HL-60 (cell line): ENCODE measurements around the gene TMSB15B.
"Not testable (repeated sequence)": the region's sequence is repeated elsewhere in the genome, so short reads cannot be mapped to it uniquely, and the experiment has no call there.

Source experiments
- DNase-seq, 2 experiments: peaks; one replicate each; pipeline ENCODE4 v3.0.0-alpha.2; 2010 to 2020; ENCODE audit warnings: low read depth in 1 of 2, low spot score in 1 of 2
- H3K27ac ChIP-seq: fragments of 250-450 bp; sonication (Bioruptor Pico); replicated peaks from 2 replicates; pipeline ENCODE4 v1.5.1; 2020; ENCODE audit warnings: mild to moderate bottlenecking, moderate library complexity
- H3K27me3 ChIP-seq: fragments of 250-450 bp; sonication (Bioruptor Pico); 2 replicates; pipeline ENCODE4 v1.5.1; 2021; ENCODE audit warnings: mild to moderate bottlenecking, moderate library complexity; ENCODE audit not compliant: insufficient read depth, poor library complexity, severe bottlenecking
- H3K4me3 ChIP-seq: replicated peaks from 2 replicates; pipeline ENCODE4 v1.5.1; 2011; ENCODE audit warnings: mild to moderate bottlenecking, control low read depth, low read length; ENCODE audit not compliant: insufficient read depth
- GABPA ChIP-seq: IDR thresholded peaks from 2 replicates; pipeline ENCODE4 v1.6.1; 2012; ENCODE audit warnings: low read depth
- POLR2AphosphoS5 ChIP-seq: IDR thresholded peaks from 2 replicates; pipeline ENCODE4 v1.6.1; 2012; ENCODE audit warnings: low read depth
- SPI1 ChIP-seq: IDR thresholded peaks from 2 replicates; pipeline ENCODE4 v1.6.1; 2012; ENCODE audit warnings: low read depth, mild to moderate bottlenecking, borderline replicate concordance
- TF ChIP-seq, protein P1 (sequence below): IDR thresholded peaks from 2 replicates; pipeline ENCODE4 v1.6.1; 2012; ENCODE audit warnings: low read depth; ENCODE audit not compliant: insufficient replicate concordance
- TF ChIP-seq, protein P2 (sequence below): IDR thresholded peaks from one replicate; pipeline ENCODE4 v1.5.1; 2011; ENCODE audit warnings: low read length, control low read depth, inconsistent platforms; ENCODE audit not compliant: insufficient read depth

TMSB15B gene

DNA sequence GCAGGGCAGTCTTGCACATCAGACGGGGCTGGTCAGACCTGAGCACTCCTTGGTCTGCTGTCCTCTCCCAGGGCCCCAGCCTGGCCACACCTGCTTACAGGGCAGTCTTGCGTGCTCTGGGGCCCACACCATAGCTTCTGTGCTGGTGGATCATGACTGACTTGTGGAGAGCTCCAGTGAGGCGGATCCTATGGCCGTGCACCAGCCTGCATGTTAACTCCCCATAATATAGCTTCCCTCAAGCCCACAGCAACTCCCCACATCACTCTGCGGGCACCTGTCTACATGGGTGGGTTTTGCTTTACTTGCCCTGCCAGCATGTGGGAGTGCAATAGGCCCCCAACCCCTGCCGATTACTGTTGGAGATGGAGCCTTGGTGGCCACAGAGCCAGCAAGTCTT is 8.2 kb upstream of the TMSB15B start:
- Histone ChIP-seq H3K4me3 (no peak overlapping the region), H3K27me3 (no peaks in the 10 kb centered on the region), H3K27ac (no peak overlapping the region)
- no peak for DNase-seq
- TF ChIP-seq, protein P1, sequence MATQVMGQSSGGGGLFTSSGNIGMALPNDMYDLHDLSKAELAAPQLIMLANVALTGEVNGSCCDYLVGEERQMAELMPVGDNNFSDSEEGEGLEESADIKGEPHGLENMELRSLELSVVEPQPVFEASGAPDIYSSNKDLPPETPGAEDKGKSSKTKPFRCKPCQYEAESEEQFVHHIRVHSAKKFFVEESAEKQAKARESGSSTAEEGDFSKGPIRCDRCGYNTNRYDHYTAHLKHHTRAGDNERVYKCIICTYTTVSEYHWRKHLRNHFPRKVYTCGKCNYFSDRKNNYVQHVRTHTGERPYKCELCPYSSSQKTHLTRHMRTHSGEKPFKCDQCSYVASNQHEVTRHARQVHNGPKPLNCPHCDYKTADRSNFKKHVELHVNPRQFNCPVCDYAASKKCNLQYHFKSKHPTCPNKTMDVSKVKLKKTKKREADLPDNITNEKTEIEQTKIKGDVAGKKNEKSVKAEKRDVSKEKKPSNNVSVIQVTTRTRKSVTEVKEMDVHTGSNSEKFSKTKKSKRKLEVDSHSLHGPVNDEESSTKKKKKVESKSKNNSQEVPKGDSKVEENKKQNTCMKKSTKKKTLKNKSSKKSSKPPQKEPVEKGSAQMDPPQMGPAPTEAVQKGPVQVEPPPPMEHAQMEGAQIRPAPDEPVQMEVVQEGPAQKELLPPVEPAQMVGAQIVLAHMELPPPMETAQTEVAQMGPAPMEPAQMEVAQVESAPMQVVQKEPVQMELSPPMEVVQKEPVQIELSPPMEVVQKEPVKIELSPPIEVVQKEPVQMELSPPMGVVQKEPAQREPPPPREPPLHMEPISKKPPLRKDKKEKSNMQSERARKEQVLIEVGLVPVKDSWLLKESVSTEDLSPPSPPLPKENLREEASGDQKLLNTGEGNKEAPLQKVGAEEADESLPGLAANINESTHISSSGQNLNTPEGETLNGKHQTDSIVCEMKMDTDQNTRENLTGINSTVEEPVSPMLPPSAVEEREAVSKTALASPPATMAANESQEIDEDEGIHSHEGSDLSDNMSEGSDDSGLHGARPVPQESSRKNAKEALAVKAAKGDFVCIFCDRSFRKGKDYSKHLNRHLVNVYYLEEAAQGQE = no peak
- TF ChIP-seq GABPA = no peak
- TF ChIP-seq SPI1 = no peak
- no peak for TF ChIP-seq POLR2AphosphoS5
- TF ChIP-seq, protein P2, sequence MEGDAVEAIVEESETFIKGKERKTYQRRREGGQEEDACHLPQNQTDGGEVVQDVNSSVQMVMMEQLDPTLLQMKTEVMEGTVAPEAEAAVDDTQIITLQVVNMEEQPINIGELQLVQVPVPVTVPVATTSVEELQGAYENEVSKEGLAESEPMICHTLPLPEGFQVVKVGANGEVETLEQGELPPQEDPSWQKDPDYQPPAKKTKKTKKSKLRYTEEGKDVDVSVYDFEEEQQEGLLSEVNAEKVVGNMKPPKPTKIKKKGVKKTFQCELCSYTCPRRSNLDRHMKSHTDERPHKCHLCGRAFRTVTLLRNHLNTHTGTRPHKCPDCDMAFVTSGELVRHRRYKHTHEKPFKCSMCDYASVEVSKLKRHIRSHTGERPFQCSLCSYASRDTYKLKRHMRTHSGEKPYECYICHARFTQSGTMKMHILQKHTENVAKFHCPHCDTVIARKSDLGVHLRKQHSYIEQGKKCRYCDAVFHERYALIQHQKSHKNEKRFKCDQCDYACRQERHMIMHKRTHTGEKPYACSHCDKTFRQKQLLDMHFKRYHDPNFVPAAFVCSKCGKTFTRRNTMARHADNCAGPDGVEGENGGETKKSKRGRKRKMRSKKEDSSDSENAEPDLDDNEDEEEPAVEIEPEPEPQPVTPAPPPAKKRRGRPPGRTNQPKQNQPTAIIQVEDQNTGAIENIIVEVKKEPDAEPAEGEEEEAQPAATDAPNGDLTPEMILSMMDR = no peak

DNA sequence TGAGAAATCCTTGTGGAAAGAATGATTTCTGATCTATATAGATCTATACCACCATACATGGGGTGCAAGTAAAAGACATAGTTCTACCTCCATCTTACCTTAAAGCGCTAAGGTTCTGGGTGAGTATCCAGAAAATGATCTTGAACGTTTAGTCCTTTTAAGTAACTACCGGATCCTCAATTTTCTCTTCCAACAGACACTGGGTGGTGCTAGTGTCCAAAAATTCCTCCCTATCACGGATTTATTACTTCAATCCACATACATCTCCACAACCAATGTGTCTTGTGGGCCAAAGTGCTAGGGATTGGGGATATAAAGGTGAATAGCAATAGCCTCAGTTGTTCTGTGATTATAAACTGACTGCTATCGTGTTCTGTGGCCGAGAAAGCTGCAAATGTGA is 1.8 kb upstream of the TMSB15B start:
- not testable (repeated sequence) for H3K27ac ChIP-seq, H3K27me3 ChIP-seq, H3K4me3 ChIP-seq, DNase-seq

DNA sequence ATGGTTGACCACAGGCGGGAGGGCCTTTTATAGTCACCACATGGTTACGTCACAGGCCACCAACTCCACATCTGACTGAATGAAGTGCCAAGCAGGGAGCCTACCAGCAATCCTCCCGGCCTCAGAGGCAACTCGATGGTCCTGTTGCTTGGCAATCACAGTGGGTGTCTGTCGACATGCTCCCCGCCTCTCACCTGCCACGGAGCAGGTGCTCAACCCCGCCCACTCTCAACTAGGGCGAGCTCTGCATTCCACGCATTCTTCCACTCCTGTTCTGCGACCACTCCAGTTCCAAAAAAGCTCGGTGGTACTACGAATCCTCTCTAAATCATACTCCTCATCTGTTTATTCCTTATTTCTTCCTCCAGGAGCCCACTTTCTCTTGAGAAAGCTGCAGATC is 21.1 kb downstream of the TMSB15B start:
- H3K4me3 ChIP-seq, H3K27me3 ChIP-seq, H3K27ac ChIP-seq, DNase-seq: not testable (repeated sequence)

DNA sequence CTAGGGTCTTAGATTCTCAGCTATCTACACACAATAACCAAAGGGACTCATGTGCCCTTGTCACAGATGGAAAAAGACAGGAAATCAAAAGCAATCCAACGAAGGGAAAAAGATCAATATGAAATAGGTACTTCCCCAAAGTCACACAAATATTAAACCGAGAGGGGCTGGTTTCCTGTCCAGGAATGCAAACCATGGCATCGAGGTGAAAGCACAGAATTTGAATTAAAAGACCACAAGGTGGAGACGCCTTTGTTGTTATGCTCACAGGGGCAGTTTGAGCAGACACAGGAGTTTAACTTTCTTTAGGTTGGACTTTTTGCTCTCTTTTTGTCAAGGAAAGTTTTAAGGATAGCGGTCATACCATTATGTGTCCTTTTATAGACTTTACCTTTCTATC is 36.8 kb downstream of the TMSB15B start:
- TF ChIP-seq, protein P2 = no peak
- TF ChIP-seq GABPA = no peak
- no peak for TF ChIP-seq POLR2AphosphoS5
- TF ChIP-seq, protein P1 = no peak
- TF ChIP-seq SPI1 = no peak
- Histone ChIP-seq H3K27me3 (no peaks in the 10 kb centered on the region), H3K4me3 (no peak overlapping the region), H3K27ac (no peak overlapping the region)
- no peak for DNase-seq

DNA sequence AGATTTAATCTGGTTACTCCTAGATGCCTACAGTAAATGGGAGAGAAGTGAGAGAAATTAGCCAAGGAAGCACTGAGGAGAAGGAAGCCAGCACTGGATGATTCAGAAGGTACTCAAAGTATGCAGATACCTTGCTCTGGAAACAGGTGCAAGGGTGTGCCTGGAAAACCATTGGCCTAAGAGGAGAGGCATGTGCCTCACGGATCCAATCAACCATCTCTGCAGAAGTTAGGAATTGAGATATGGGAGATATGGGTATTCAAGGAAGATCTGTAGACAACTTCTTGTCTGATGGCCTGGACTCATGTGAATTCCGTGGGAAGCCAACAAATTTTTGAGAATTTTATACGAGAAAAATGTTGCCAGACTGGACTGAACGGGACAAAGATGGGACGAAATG is 46.4 kb downstream of the TMSB15B start:
- Histone ChIP-seq H3K4me3 (no peak overlapping the region), H3K27ac (no peak overlapping the region), H3K27me3 (no peaks in the 10 kb centered on the region)
- TF ChIP-seq SPI1 (no peak), GABPA (no peak), POLR2AphosphoS5 (no peak)
- TF ChIP-seq, protein P1 = no peak
- TF ChIP-seq, protein P2 = no peak
- DNase-seq = no peak
